Thyroid gland (tissue), 4 donors: ENCODE measurements around the gene HEXD. TPM values are rescaled to one million over a fixed set of nuclear protein-coding genes. Genes with fewer than 3 reads are reported as not detected.
A peak's percentile ranks its signal among the peaks of the same experiment; 100 is the strongest.

ENCODE experiments used
- DNase-seq, 2 donors: peaks; one replicate each; pipeline ENCODE4 v3.0.0-alpha.2; 2019
- H3K27ac ChIP-seq, 3 donors: fragments of 200-600 bp; sonication (generic); 1 replicate in 2 of 3; 2 replicates in 1 of 3; pipeline ENCODE4 v1.5.1; 2016 to 2019; ENCODE audit warnings: mild to moderate bottlenecking in 1 of 3, moderate library complexity in 1 of 3
- H3K27me3 ChIP-seq: fragments of 200-600 bp; sonication (generic); one replicate; pipeline ENCODE4 v1.5.1; 2019
- H3K36me3 ChIP-seq, 2 donors: fragments of 200-600 bp; sonication (generic); one replicate each; pipeline ENCODE4 v1.5.1; 2016 to 2019
- H3K4me1 ChIP-seq, 2 donors: fragments of 200-600 bp; sonication (generic); one replicate each; pipeline ENCODE4 v1.5.1; 2017 to 2019
- H3K4me3 ChIP-seq, 3 donors: fragments of 200-600 bp; sonication (generic); replicated peaks in 1 of 3; 1 replicate in 2 of 3; 2 replicates in 1 of 3; pipeline ENCODE4 v1.5.1; 2016; ENCODE audit warnings: mild to moderate bottlenecking in 1 of 3
- H3K9me3 ChIP-seq: fragments of 200-600 bp; sonication (generic); one replicate; pipeline ENCODE4 v1.5.1; 2017
- CTCF ChIP-seq, 6 experiments: fragments of 200-600 bp in 3 of 6; fragments of 450-650 bp in 3 of 6; sonication (generic) in 3 of 6; IDR thresholded peaks; one replicate each; pipeline ENCODE4 v1.5.1; 2016 to 2019; ENCODE audit warnings: antibody characterized with exemption in 6 of 6, mild to moderate bottlenecking in 2 of 6, inconsistent platforms in 1 of 6, moderate library complexity in 1 of 6
- POLR2A ChIP-seq, 2 donors: fragments of 450-650 bp; IDR thresholded peaks; one replicate each; pipeline ENCODE4 v1.6.1; 2017; ENCODE audit warnings: antibody characterized with exemption in 2 of 2, mild to moderate bottlenecking in 2 of 2, moderate library complexity in 1 of 2
- WGBS, 2 donors: methylation state at CpG; one replicate each; pipeline ENCODE4 v1.1.5; 2017; 5-methylcytosine and 5-hydroxymethylcytosine counted together
- intact Hi-C: fragments of 100-400 bp; cut with DNase I; formaldehyde crosslinking; loops from one replicate; pipeline ENCODE4 v1.15.1; 2023
- total RNA-seq, 4 donors: library from RNA; depleted of rRNA; stranded (reverse); fragments of >200 nt; gene quantifications; one replicate each; pipeline ENCODE4 v1.2.3, GENCODE V29; 2016

The HEXD gene
- total RNA-seq, 4 donors from 2014 or later: 33.2 to 72.7 (median 40.9) TPM

GRCh38 chr17:82487910-82488309 is 69.8 kb downstream of the HEXD start:
- Histone ChIP-seq H3K27ac (no peak overlapping the region), H3K36me3 (peaks cover 36 to 38% of the 10 kb centered on the region in 2 donors), H3K4me3 (no peak overlapping the region), H3K9me3 (no peaks in the 10 kb centered on the region), H3K27me3 (no peaks in the 10 kb centered on the region), H3K4me1 (peaks cover 4 to 9% of the 10 kb centered on the region in 2 donors)
- WGBS, 2 donors: 45 to 59% methylated on average over 8 to 14 of the region's 14 CpGs
- peak; percentile 83 to 87 for DNase-seq
- no peak for TF ChIP-seq POLR2A (IDR thresholded peaks at IDR 0.05)
- no peak for TF ChIP-seq CTCF (IDR thresholded peaks at IDR 0.05)
- intact Hi-C loops: no loop called here

- no peak for DNase-seq
- H3K27me3 ChIP-seq: no peaks in the 10 kb centered on the region
- H3K36me3 ChIP-seq: peaks cover 26 to 30% of the 10 kb centered on the region in 2 donors
- peaks cover 8 to 17% of the 10 kb centered on the region in 2 donors for H3K4me1 ChIP-seq
- no peak for TF ChIP-seq POLR2A (IDR thresholded peaks at IDR 0.05)
- TF ChIP-seq CTCF (IDR thresholded peaks at IDR 0.05): no peak
- no peak overlapping the region for H3K4me3 ChIP-seq
- WGBS, 2 donors: 76 to 86% methylated on average over 7 to 8 of the region's 8 CpGs
- intact Hi-C loops: no loop called here
- H3K27ac ChIP-seq: peak overlapping the region in 1 of 3 donors; percentile 1
- H3K9me3 ChIP-seq: no peaks in the 10 kb centered on the region
Observed at GRCh38 chr17:82489117-82489516, 71.0 kb downstream of the HEXD start.

- no peak for TF ChIP-seq CTCF (IDR thresholded peaks at IDR 0.05)
- no peak for TF ChIP-seq POLR2A (IDR thresholded peaks at IDR 0.05)
- Histone ChIP-seq H3K27me3 (no peaks in the 10 kb centered on the region), H3K36me3 (peaks cover 17 to 21% of the 10 kb centered on the region in 2 donors), H3K27ac (no peak overlapping the region), H3K9me3 (no peaks in the 10 kb centered on the region), H3K4me3 (no peak overlapping the region), H3K4me1 (peaks cover 16 to 21% of the 10 kb centered on the region in 2 donors)
- no peak for DNase-seq
- intact Hi-C loops: loop anchor here (10.0 kb wide), 1 partner anchor 75 kb away; the partner anchor contains the start of genes HEXD and OGFOD3
- WGBS, 2 donors: 95% methylated on average over 21 of the region's 21 CpGs
Observed at GRCh38 chr17:82489851-82490511, 71.8 kb downstream of the HEXD start.

GRCh38 chr17:82490512-82491195 is 72.5 kb downstream of the HEXD start:
- 89 to 91% methylated on average over 22 of the region's 25 CpGs for WGBS, 2 donors
- H3K4me1 ChIP-seq: peaks cover 16 to 21% of the 10 kb centered on the region in 2 donors
- H3K36me3 ChIP-seq: peaks cover 12 to 15% of the 10 kb centered on the region in 2 donors
- DNase-seq: no peak
- no peaks in the 10 kb centered on the region for H3K27me3 ChIP-seq
- intact Hi-C loops: loop anchor here (10.0 kb wide), 1 partner anchor 76 kb away; the partner anchor contains the start of genes HEXD and OGFOD3
- no peak overlapping the region for H3K27ac ChIP-seq
- no peak overlapping the region for H3K4me3 ChIP-seq
- no peak for TF ChIP-seq CTCF (IDR thresholded peaks at IDR 0.05)
- TF ChIP-seq POLR2A (IDR thresholded peaks at IDR 0.05): no peak
- H3K9me3 ChIP-seq: no peaks in the 10 kb centered on the region

GRCh38 chr17:82491196-82491530 is 73.0 kb downstream of the HEXD start:
- no peaks in the 10 kb centered on the region for H3K27me3 ChIP-seq
- no peaks in the 10 kb centered on the region for H3K9me3 ChIP-seq
- DNase-seq: no peak
- no peak overlapping the region for H3K27ac ChIP-seq
- peaks cover 9 to 10% of the 10 kb centered on the region in 2 donors for H3K36me3 ChIP-seq
- H3K4me1 ChIP-seq: peaks cover 16 to 21% of the 10 kb centered on the region in 2 donors
- TF ChIP-seq POLR2A (IDR thresholded peaks at IDR 0.05) (no peak), CTCF (IDR thresholded peaks at IDR 0.05) (no peak)
- intact Hi-C loops: loop anchor here (10.0 kb wide), 1 partner anchor 76 kb away; the partner anchor contains the start of genes HEXD and OGFOD3
- no peak overlapping the region for H3K4me3 ChIP-seq
- 88 to 95% methylated on average over 6 to 7 of the region's 10 CpGs for WGBS, 2 donors
